Omental fat pad (tissue), 4 donors: ENCODE results near the gene PAX8. TPM values are rescaled to one million over a fixed set of nuclear protein-coding genes. Genes with fewer than 3 reads are reported as not detected.
"Not testable (repeated sequence)": the region's sequence is repeated elsewhere in the genome, so short reads cannot be mapped to it uniquely, and the experiment has no call there.

Experiments
- ATAC-seq: fragments of 150-250 bp; one replicate; pipeline ENCODE4 v1.9.1; 2016; ENCODE audit warnings: mild to moderate bottlenecking, moderate library complexity; ENCODE audit not compliant: low FRiP score
- DNase-seq: peaks from one replicate; pipeline ENCODE4 v3.0.0-alpha.2; 2019; ENCODE audit warnings: low spot score
- CTCF ChIP-seq, 3 donors: fragments of 450-650 bp; IDR thresholded peaks; one replicate each; pipeline ENCODE4 v1.5.1; 2016 to 2017; ENCODE audit warnings: antibody characterized with exemption in 3 of 3, mild to moderate bottlenecking in 3 of 3, moderate library complexity in 2 of 3
- total RNA-seq, 4 donors: library from RNA; depleted of rRNA; stranded (reverse); fragments of >200 nt; gene quantifications; one replicate each; pipeline ENCODE4 v1.1.0, GENCODE V29; 2016

PAX8 gene
- total RNA-seq, 4 donors from 2014 or later = 2.8 to 9.4 (median 5.8) TPM

- no peak for TF ChIP-seq CTCF (IDR thresholded peaks at IDR 0.05)
- DNase-seq (peak; percentile 67), ATAC-seq (peak; percentile 95)
These were observed 37.5 kb downstream of the PAX8 start for GRCh38 chr2:113240915-113241911.

- TF ChIP-seq CTCF (IDR thresholded peaks at IDR 0.05) = no peak
- ATAC-seq (peak; percentile 74), DNase-seq (peak; percentile 68)
These were observed 38.4 kb downstream of the PAX8 start for GRCh38 chr2:113240150-113240914.

- TF ChIP-seq CTCF (IDR thresholded peaks at IDR 0.05) = no peak
- no peak for DNase-seq
- no peak for ATAC-seq
These were observed 39.6 kb downstream of the PAX8 start for GRCh38 chr2:113238871-113239839.

GRCh38 chr2:113237604-113238160 is 41.0 kb downstream of the PAX8 start:
- no peak for DNase-seq
- no peak for ATAC-seq
- TF ChIP-seq CTCF (IDR thresholded peaks at IDR 0.05) = no peak

GRCh38 chr2:113236367-113237159 is 42.2 kb downstream of the PAX8 start:
- TF ChIP-seq CTCF (IDR thresholded peaks at IDR 0.05) = no peak
- DNase-seq (no peak), ATAC-seq (no peak)

- ATAC-seq = peak; percentile 60
- not testable (repeated sequence) for DNase-seq
These were observed 43.1 kb downstream of the PAX8 start for GRCh38 chr2:113235347-113236226.
